ENCODE data around the gene MYO6.

Gene MYO6

GRCh38 chr6:75933387-75933975 lies 184.4 kb downstream of the MYO6 start:
- Histone ChIP-seq H3K36me3 (ENCODE audit: insufficient read depth, low read length) (no peaks in the 10 kb centered on the region), H3K9me3 (ENCODE audit: low read length) (no peaks in the 10 kb centered on the region), H2AFZ (ENCODE audit: low read depth, low read length) (no peak overlapping the region), H3K27me3 (ENCODE audit: insufficient read depth, low read length) (no peaks in the 10 kb centered on the region), H3K4me3 (ENCODE audit: low read length) (no peak overlapping the region), H3K4me1 (ENCODE audit: insufficient read depth, low read length) (peaks cover 40% of the 10 kb centered on the region)

DNA sequence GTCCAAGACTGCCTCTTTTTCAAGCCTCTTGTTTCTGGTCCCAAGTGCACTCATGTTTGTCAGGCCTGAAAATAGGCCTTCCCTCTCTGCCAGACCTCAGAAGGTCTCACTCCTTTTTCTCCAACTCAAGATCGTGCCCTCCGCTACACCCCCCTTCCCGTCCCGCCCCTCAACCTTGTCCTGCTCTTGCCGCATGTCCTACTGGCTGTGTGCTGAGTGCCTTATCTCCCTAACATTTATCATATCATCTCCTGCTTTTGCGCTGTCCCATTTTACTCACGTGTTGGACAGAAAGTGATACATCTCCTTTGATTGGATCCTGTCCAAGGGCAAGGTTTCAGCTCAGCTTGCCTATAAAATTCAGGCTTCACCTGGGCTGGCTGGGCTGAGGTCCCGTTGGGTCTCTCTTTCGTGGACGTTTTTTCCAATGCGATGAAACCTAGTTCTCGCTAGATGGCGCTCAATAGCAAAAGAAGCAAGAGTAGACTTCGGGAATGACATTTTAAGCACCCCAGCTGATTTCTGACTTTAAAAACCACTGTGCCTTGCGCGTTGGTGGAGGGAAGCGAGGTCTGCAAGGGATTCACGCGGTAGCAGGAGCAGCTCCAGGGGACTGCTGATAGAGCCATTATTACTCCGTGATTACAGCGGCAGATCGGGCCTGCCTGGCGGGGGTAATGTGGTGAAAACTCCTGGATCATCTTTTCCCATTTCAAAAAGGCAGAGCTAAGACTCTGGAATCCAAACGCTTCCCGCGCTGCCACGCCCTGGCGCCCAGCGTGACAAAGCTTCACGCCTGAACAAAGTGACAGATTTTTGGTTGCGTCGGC lies 185.8 kb downstream of the MYO6 start:
- Histone ChIP-seq H2AFZ (ENCODE audit: low read depth, low read length) (peak overlapping the region; percentile 55), H3K36me3 (ENCODE audit: insufficient read depth, low read length) (no peaks in the 10 kb centered on the region), H3K4me3 (ENCODE audit: low read length) (peak overlapping the region; percentile 46), H3K27me3 (ENCODE audit: insufficient read depth, low read length) (no peaks in the 10 kb centered on the region), H3K4me1 (ENCODE audit: insufficient read depth, low read length) (peaks cover 43% of the 10 kb centered on the region), H3K9me3 (ENCODE audit: low read length) (no peaks in the 10 kb centered on the region)

DNA sequence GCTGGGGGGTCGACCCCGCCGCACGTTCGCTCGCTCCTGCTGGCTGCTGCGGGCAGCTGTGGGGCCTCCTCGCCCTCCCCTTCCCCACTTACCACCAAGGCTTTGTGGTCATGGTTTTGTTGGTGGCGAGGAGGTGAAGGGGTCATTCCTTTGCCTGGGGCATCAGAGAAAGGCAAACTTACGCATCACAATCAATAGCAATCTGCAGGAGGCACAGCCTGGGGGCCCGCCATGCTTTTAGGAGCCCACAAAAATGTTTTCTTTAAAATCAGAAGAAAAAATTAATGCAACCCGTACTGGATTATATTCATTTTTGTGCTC lies 186.4 kb downstream of the MYO6 start:
- Histone ChIP-seq H3K4me1 (ENCODE audit: insufficient read depth, low read length) (peaks cover 44% of the 10 kb centered on the region), H3K27me3 (ENCODE audit: insufficient read depth, low read length) (no peaks in the 10 kb centered on the region), H2AFZ (ENCODE audit: low read depth, low read length) (peak overlapping the region; percentile 55), H3K36me3 (ENCODE audit: insufficient read depth, low read length) (no peaks in the 10 kb centered on the region), H3K4me3 (ENCODE audit: low read length) (peak overlapping the region; percentile 46), H3K9me3 (ENCODE audit: low read length) (no peaks in the 10 kb centered on the region)

- H3K36me3 ChIP-seq (ENCODE audit: insufficient read depth, low read length) = no peaks in the 10 kb centered on the region
- H3K4me3 ChIP-seq (ENCODE audit: low read length) = no peak overlapping the region
- H2AFZ ChIP-seq (ENCODE audit: low read depth, low read length) = no peak overlapping the region
- no peaks in the 10 kb centered on the region for H3K9me3 ChIP-seq (ENCODE audit: low read length)
- H3K4me1 ChIP-seq (ENCODE audit: insufficient read depth, low read length) = peaks cover 44% of the 10 kb centered on the region
- no peaks in the 10 kb centered on the region for H3K27me3 ChIP-seq (ENCODE audit: insufficient read depth, low read length)
These were observed 187.6 kb downstream of the MYO6 start for GRCh38 chr6:75936682-75937081.

DNA sequence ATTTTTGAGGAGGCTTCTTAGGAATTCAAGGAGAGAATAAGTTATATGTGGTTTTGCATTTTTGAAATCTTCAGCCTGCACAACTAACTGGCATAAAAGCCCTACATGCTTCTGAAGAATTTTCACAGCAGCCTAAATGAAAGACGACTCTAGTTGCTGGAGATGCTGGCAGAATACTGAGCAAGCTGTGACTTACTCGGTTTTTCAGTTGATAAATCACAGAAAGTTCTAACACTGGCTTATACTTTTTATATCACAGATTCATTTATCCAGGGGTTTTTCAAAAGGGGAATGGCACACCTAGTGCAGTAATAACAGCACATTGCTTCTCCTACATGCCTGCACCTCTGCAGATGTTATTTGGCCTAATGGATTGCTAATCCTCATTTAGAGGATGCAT lies 188.8 kb downstream of the MYO6 start:
- Histone ChIP-seq H3K9me3 (ENCODE audit: low read length) (no peaks in the 10 kb centered on the region), H3K27me3 (ENCODE audit: insufficient read depth, low read length) (no peaks in the 10 kb centered on the region), H2AFZ (ENCODE audit: low read depth, low read length) (no peak overlapping the region), H3K4me3 (ENCODE audit: low read length) (no peak overlapping the region), H3K4me1 (ENCODE audit: insufficient read depth, low read length) (peaks cover 44% of the 10 kb centered on the region), H3K36me3 (ENCODE audit: insufficient read depth, low read length) (no peaks in the 10 kb centered on the region)

DNA sequence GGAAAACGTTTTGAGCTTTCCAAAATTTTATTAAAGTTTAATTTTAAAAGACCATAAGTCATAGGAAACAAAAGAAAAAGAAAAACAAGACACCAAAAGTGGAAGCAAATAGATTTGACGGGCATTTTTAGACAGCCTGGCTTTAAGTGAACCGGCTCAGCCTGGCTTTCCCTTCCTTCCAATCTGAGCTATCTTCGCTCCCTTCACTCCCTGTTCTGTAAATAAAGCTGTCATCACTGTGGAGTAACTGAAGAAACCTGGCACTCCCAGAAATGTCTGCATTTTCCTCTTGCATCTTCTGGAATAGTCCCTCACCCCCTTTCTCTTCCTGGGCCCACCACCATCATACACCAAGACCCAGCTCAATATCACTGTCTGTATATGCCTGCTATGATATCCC lies 191.5 kb downstream of the MYO6 start:
- Histone ChIP-seq H3K27me3 (ENCODE audit: insufficient read depth, low read length) (peaks cover 5% of the 10 kb centered on the region), H3K4me3 (ENCODE audit: low read length) (no peak overlapping the region)

GRCh38 chr6:75941509-75941908 lies 192.5 kb downstream of the MYO6 start:
- Histone ChIP-seq H3K36me3 (ENCODE audit: insufficient read depth, low read length) (no peaks in the 10 kb centered on the region), H3K9me3 (ENCODE audit: low read length) (no peaks in the 10 kb centered on the region), H2AFZ (ENCODE audit: low read depth, low read length) (no peak overlapping the region), H3K4me3 (ENCODE audit: low read length) (no peak overlapping the region), H3K27me3 (ENCODE audit: insufficient read depth, low read length) (peaks cover 5% of the 10 kb centered on the region), H3K4me1 (ENCODE audit: insufficient read depth, low read length) (peaks cover 15% of the 10 kb centered on the region)

More for the DNA sequence above, 191.5 kb downstream of the MYO6 start:
- Histone ChIP-seq H3K36me3 (ENCODE audit: insufficient read depth, low read length) (no peaks in the 10 kb centered on the region), H2AFZ (ENCODE audit: low read depth, low read length) (no peak overlapping the region), H3K4me1 (ENCODE audit: insufficient read depth, low read length) (peaks cover 24% of the 10 kb centered on the region), H3K9me3 (ENCODE audit: low read length) (no peaks in the 10 kb centered on the region)

DNA sequence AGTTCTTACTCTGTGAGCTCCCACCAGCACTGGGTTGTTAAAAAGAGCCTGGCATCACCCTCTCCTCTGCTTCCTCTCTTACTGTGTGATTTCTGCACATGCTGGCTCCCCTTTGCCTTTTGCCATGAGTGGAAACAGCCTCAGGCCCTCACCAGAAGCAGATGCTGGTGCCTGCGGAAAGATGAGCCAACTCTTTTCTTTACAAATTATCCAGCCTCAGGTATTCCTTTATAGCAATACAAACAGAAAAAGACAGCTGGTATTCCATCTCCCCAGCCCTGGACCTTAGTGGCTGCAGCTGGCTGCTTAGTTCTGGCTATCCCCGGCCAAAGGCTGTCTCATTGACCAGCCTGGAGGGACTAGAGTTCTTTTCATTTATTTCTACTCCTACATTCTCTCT lies 194.3 kb downstream of the MYO6 start:
- no peaks in the 10 kb centered on the region for H3K36me3 ChIP-seq (ENCODE audit: insufficient read depth, low read length)
- H3K9me3 ChIP-seq (ENCODE audit: low read length) = no peaks in the 10 kb centered on the region
- H3K4me3 ChIP-seq (ENCODE audit: low read length) = no peak overlapping the region
- H3K27me3 ChIP-seq (ENCODE audit: insufficient read depth, low read length) = peaks cover 5% of the 10 kb centered on the region
- H2AFZ ChIP-seq (ENCODE audit: low read depth, low read length) = no peak overlapping the region
- H3K4me1 ChIP-seq (ENCODE audit: insufficient read depth, low read length) = peaks cover 5% of the 10 kb centered on the region

DNA sequence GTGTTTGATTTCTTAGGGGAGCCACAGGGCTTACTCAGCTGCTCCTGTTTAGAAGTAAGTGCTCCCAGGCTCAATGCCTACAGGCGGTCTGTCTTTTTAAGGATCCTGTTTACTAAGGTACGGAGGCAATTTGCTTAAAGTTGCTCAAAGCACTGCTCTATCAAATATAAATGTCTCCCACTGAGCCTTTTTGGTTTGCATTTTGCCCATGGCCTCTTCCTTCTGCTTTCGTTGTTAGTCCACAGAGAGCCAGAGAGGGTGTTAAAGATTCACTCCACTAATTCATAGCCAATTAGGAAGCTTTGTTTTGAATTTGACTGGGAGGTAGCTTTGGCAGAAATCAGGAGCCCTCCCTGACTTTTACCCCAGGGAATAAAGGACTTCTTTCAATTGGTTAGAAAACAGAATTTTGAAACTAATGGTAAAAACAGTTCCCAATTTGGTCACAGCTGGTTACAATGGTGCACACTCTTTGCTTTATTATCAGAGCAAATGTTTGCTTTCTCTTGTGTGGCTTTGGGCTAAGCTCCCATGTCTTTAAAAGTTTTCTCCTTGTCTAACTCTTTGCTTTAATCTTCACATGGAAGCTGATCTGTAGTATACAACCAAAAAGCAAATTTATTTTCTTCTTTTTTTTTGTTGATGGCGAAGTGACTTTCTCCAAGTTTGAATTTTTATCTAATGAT lies 197.2 kb downstream of the MYO6 start:
- peaks cover 5% of the 10 kb centered on the region for H3K27me3 ChIP-seq (ENCODE audit: insufficient read depth, low read length)
- H3K36me3 ChIP-seq (ENCODE audit: insufficient read depth, low read length) = no peaks in the 10 kb centered on the region
- no peak overlapping the region for H3K4me3 ChIP-seq (ENCODE audit: low read length)
- H3K4me1 ChIP-seq (ENCODE audit: insufficient read depth, low read length) = no peaks in the 10 kb centered on the region
- H2AFZ ChIP-seq (ENCODE audit: low read depth, low read length) = no peak overlapping the region
- H3K9me3 ChIP-seq (ENCODE audit: low read length) = no peaks in the 10 kb centered on the region

DNA sequence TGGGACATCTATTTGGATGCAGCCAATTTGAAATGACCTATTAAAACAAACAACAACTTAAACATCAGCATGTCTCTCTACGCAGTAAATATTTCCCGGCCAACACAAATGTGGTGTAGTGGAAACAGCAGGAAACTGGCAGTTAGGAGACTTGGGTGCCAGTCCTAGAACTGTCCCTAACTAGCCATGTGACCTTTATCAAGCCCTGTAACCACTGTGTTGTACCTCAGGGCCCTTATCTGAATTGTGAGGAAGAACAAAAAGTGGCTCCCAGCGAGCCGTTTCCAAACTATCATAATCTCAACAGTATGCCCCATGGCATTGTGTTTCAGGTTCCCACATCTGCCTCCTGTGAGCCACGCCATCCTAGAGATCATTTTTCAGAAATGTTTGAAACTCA lies 198.9 kb downstream of the MYO6 start:
- no peaks in the 10 kb centered on the region for H3K9me3 ChIP-seq (ENCODE audit: low read length)
- peaks cover 4% of the 10 kb centered on the region for H3K27me3 ChIP-seq (ENCODE audit: insufficient read depth, low read length)
- no peaks in the 10 kb centered on the region for H3K36me3 ChIP-seq (ENCODE audit: insufficient read depth, low read length)
- no peaks in the 10 kb centered on the region for H3K4me1 ChIP-seq (ENCODE audit: insufficient read depth, low read length)
- no peak overlapping the region for H3K4me3 ChIP-seq (ENCODE audit: low read length)
- no peak overlapping the region for H2AFZ ChIP-seq (ENCODE audit: low read depth, low read length)

DNA sequence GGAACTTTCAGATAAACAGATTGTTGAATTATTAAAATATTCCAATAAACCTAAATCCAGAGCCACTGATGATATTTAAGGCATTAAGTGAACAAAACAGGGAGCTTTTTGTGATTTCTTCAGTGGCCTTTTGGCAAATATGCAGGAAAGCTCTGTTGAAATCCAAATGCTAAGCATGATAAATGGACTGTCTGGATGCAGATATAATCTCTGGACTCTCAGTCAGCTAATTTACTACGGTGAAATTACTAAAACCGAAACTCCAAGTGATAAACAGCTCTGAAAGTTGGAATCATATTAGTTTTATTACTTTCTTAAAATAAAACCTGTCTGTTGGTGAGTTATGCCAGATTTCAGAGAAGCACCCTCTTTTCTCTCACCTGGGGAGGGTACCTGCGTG lies 203.1 kb downstream of the MYO6 start:
- no peaks in the 10 kb centered on the region for H3K36me3 ChIP-seq (ENCODE audit: insufficient read depth, low read length)
- H2AFZ ChIP-seq (ENCODE audit: low read depth, low read length) = no peak overlapping the region
- H3K27me3 ChIP-seq (ENCODE audit: insufficient read depth, low read length) = no peaks in the 10 kb centered on the region
- H3K4me3 ChIP-seq (ENCODE audit: low read length) = no peak overlapping the region
- no peaks in the 10 kb centered on the region for H3K9me3 ChIP-seq (ENCODE audit: low read length)
- no peaks in the 10 kb centered on the region for H3K4me1 ChIP-seq (ENCODE audit: insufficient read depth, low read length)

DNA sequence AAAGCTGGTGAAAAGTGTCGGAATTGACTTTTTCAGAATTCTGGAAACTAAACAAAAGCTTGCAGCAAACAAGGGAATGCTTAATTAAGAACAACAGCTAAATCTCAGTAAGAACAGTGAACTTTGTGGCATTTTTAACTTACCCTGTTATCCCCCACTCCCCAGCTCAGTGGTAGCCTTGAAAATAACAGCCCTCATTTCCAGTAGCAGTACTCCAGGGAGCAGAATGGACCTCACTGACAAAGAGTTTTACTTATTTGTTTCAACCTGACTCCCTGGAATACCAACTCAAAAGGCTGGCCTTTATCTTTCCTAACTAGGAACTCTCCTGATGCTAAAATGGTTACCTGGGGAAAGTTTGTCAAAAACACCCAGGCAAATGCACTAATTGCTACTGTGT lies 214.5 kb downstream of the MYO6 start:
- Histone ChIP-seq H3K4me1 (ENCODE audit: insufficient read depth, low read length) (peaks cover 6% of the 10 kb centered on the region), H2AFZ (ENCODE audit: low read depth, low read length) (no peak overlapping the region), H3K4me3 (ENCODE audit: low read length) (no peak overlapping the region), H3K36me3 (ENCODE audit: insufficient read depth, low read length) (no peaks in the 10 kb centered on the region), H3K9me3 (ENCODE audit: low read length) (no peaks in the 10 kb centered on the region), H3K27me3 (ENCODE audit: insufficient read depth, low read length) (no peaks in the 10 kb centered on the region)

DNA sequence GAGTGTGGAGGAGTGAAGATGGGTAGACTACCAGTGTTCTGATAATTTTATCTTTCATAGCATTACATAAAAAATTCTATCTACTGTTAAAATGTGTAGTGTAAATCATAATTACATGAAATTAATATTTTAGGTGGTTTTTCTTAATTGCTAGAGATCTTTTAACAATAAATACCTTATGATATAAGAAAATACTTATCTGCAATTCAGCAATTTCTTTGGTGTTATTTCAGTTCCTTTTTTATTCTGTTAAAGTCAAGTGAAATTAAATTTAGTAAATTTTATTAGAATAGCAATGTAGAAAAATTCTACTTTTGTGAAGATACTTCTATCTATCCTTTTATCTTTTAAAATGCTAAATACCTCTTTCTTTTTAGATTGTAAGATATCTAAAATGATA lies 219.1 kb downstream of the MYO6 start:
- no peaks in the 10 kb centered on the region for H3K4me1 ChIP-seq (ENCODE audit: insufficient read depth, low read length)
- H3K36me3 ChIP-seq (ENCODE audit: insufficient read depth, low read length) = no peaks in the 10 kb centered on the region
- no peaks in the 10 kb centered on the region for H3K9me3 ChIP-seq (ENCODE audit: low read length)
- H2AFZ ChIP-seq (ENCODE audit: low read depth, low read length) = no peak overlapping the region
- H3K27me3 ChIP-seq (ENCODE audit: insufficient read depth, low read length) = no peaks in the 10 kb centered on the region
- H3K4me3 ChIP-seq (ENCODE audit: low read length) = no peak overlapping the region

All from neuron (in vitro differentiated cells).